GM18520 (cell line): ENCODE results near the gene BCAS3.
"Not testable (repeated sequence)": the region's sequence is repeated elsewhere in the genome, so short reads cannot be mapped to it uniquely, and the experiment has no call there.

Source experiments
- ATAC-seq: cut with Tn5 transposase; IDR thresholded peaks from one replicate; pipeline ENCODE4 v1.9.1; 2021; ENCODE audit not compliant: unreplicated experiment

BCAS3 gene

DNA sequence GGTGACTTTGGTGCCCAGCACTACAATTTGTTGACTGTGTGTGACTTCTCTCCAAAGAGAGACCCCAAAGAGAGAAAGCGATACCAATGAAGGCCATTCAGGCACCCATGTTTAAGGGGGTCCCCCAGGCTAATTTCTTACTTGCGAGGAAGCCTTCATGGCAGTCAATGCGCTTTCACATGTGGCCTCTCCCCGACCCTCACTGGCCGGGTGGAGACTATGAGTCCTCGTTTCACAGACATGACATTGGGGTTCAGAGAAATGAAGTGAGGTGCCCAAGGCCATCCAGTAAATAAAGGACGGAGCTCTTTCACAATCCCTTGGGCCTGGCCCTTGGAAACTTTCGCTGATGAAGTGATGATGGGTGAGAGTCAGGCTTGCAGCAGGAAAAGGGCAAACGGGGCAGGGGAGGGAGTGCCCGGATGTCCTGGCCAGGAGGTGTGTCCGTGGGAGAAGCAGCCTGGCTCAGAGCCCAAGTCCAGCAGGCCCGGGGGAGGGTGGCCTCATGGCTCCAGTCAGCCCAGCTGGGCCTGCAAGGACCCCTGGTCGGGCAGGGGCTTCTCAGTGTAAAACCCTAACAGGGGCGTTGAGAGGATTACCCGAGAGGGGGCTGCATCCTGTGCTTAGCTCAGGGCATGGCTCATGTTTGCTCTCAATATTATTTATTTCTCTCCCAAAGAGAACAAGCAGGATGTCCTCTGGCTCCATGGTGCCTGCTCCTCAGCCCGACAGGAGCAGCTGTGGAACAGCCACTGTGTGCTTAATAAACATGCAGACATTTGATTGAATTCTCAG lies 736.7 kb downstream of the BCAS3 start:
- ATAC-seq = no peak

DNA sequence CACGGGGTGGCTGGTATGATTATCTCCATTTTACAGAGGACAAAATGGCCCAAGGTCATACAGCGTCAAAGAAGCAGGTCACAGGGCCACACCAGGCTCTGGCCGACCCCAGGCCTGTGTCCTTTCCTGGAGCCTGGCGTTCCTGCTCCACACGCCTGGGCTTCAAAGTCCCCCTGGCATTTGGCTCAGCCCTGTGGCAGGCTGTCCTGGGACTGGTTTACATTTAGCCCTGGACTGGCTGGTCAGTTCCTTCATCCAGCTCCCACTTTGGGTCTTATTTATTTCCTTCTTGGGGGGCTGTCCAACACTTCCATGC lies 737.2 kb downstream of the BCAS3 start:
- no peak for ATAC-seq

DNA sequence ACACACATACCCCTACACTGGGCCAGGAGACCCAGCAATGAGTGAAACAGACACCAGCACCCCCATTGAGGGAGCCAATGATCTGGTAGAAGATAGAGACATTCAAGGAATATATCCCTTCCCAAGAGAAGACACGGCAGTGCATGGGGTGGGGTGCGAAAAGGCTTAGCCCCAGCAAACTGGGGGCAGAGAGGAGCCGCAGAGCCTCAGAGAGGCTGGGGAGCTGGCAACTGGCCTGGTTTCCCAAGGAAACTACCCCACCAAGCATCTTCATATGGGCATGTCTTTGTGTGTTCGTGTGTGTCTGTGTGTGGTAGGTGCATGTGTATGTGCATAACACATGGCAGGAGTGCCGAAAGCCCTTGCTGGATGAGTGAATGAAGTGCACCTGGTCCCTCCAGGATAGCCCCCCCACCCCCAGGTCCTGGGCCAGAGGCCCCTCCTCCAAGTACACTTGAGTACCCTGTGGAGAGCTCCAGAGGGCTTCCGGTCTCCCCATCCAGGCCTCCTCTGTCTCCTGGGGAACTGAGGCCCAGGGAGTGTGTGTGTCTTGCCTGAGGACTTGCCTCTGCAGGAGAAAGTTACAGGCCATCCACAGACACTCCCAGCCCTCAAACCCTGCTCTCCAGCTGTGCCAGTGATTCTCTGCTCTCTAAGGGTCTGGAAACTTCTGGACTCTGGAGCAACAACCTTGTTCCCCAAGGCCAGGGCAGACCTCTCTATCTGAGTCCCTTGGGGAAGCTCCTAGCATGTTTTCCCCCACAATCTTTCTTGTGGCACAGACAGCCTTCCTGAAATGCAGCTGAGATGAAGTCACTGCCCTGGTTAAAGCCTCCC lies 737.9 kb downstream of the BCAS3 start:
- no peak for ATAC-seq

DNA sequence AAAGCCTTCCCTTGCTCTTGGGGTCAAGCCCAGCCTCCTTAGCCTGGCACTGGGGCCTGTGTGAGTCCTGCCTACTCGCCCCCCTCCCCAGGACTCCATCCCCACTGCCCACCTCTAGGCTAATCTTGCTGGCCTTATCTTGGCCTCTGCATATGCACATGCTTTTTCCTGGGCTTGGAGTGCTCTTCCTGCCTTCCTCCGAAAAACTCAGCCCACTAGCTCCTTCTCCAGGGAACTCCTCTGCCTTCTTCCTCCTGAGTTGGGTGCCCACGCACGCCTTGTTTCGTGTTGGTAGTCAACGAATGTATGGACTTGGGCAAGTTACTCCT lies 738.5 kb downstream of the BCAS3 start:
- no peak for ATAC-seq

DNA sequence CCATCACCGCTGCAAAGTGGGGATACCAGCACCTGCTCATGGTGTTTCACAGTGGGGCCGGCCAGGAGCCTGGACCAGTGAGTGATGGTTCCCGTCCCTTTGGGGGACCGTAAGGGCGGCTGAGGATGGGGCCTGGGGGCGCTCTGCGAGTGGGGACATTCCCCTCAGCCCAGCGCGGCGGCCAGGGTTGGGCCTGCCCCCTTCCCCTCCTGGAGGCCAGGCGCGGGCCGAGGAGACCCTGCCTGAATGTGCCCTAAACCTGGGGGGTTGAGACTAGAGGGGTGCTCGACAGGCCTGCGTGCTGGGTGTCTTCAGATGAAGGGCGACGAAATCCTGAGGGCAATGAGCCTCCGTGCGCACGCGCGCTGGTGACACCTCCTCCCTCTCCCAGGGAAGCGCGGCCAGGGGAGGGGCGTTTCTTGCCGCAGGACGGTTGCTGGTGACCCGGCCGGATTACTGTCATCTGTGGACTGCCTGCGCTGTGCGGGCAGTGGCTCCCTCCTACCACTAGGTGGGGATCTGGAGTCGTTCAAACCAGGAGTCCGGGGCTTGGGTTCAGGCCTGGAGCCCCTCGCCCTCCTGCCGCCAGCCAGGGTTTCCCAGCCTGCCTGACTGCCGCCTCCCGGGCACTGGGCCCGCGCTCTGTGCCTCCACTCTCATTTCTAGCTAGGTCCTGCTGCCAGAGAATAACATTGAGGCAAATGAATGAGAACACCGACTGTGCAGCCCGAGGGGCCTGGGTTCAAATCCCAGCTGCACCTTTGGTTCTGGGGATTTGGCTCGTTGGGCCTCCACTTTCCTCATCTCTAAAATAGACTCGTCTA lies 739.1 kb downstream of the BCAS3 start:
- no peak for ATAC-seq

DNA sequence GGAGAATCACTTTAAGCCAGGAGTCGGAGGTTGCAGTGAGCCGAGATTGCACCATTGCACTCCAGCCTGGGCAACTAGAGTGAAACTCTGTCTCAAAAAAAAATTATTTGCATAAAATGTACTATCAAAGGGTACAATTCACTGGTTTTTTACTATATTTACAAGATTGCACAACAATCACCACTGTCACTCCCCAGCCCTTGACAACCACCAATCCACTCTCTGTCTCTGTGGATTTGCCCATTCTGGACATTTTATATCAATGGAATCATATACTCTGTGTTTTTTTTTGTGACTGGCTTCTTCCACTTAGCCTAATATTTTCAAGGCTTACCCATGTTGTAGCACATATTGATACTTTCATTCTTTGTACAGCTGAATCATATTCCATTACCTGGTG lies 740.8 kb downstream of the BCAS3 start:
- ATAC-seq = no peak

DNA sequence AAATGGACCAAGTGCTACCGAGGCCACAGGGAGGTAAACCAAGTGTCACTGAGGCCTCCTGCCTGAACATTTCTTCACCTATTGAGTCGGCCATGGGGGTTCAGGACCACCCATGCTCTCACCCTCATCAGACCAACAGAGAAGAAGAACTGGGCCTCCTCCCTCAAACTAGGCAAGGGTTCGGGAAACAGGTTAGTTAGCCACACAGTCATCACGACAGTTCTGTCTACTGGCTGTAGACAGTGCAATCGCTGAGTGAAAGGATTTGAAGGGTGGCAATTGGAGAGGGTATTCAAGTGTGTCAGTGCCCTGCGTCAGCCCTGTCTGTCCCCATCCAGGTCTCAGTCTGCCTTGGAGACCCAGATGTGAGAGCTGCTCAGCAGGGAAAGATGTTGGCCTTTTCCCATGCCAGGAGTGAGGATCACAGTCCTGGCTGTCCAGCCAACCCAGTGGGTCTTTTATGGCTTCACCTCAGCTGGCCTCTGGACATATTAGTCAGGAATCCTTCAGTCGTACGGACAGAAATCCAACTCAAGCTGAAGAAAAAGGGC lies 741.9 kb downstream of the BCAS3 start:
- ATAC-seq = no peak

DNA sequence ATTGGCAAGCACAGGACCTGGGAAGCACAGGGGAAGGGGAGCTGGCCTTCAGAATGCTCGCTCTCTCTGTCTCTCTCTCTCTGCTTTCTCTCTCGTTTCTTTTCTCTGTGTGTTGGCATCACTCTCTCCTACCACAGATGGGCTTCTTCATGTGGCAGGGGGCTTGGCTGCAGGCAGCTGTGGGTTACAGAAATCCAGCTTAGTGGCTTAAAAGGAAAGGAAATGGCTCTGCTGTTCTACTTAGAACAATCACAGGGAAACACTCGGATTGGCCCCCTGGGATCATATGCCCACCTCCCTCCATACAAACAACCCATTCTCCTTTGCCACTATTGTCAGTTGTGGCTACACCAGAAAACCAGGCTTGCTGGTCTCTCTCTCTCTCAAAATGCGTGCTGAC lies 742.4 kb downstream of the BCAS3 start:
- no peak for ATAC-seq

DNA sequence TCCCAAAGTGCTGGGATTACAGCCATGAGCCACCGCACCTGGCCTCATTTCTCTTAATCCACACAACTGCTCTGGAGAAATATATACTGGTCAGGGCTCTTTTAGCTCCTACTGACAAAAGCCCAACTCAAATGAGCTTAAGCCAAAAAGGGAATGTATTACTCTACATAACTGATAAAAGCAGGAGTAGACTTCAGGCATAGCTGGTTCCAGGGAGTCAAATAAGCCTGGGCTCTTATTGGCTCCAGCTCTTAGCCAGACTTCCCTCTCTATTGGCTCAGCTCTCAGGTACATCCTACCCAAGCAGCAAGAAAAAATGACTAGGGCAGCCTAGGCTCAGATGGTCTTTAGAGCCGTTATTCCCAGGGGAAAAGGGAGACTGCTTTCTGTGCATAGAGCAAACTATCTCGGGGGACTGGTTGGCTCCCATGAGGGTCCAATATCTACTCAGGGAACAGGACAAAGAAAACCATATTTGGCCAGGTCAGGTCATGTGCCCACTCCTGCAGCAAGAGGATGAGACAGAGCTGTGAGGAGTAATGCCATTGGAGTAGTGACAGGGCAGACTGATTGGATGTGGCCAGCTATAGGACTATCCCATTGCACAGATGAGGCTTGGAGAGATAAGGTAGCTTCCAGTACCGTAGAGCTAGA lies 743.2 kb downstream of the BCAS3 start:
- no peak for ATAC-seq

DNA sequence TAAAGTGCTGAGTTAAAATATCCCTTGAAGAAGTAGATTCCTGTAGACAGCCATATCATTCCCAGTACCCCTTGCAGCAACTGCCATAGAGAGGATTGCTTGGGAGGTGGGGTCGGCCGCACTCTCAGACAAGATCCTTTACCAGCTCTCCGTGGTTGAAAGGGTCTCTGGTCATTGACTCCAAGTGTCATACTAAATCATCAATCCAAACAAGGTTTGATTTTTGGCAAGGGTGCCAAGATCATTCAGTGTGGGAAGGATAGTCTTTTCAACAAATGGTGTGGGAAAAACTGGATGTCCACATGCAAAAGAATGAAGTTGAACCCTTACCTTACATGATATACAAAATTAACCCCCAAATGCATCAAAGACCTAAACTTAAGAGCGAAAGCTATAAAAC lies 743.8 kb downstream of the BCAS3 start:
- ATAC-seq = no peak

DNA sequence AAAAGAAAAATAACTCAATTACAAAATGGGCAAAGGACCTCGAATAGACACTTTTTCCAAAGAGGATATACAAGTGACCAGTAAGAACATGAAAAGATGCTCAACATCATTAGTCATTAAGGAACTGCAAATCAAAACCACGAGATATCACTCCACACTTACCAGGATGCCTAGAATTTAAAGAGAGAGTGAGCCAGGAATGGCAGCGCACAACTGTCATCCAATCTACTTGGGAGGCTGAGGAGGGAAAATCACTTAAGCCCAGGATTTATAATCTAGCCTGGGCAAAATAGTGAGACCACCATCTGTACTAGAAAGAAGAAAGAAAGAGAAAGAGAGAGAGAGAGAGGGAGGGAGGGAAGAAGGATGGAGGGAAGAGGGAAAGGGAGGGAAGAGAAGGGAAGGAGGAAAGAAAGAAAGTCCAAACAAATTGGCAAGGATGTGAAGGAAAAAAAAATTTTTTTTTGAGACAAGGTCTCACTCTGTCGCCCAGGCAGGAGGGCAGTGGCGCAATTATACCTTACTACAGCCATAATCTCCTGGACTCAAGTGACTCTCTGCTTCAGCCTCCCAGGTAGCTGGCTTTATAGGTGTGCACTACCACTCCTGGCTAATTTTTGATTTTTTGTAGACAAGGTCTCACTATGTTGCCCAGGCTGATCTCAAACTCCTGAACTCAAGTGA lies 744.6 kb downstream of the BCAS3 start:
- ATAC-seq = no peak

DNA sequence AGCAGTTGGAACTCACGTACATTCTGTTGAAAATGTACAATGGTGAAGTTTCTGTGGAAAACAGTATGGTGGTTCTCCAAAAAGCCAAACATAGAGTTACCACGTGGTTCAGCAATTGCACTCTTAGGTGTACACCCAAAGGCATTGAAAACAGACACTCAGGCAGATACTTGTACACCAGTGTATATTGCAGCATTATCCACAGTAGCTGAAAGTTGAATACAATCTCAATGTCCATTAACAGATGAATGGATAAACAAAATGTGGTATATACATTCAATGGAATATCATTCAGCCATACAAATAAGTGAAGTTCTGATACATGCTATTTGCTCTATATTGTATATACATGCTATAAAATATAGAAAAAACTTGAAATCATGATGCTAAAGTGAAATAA lies 745.2 kb downstream of the BCAS3 start:
- ATAC-seq = no peak

DNA sequence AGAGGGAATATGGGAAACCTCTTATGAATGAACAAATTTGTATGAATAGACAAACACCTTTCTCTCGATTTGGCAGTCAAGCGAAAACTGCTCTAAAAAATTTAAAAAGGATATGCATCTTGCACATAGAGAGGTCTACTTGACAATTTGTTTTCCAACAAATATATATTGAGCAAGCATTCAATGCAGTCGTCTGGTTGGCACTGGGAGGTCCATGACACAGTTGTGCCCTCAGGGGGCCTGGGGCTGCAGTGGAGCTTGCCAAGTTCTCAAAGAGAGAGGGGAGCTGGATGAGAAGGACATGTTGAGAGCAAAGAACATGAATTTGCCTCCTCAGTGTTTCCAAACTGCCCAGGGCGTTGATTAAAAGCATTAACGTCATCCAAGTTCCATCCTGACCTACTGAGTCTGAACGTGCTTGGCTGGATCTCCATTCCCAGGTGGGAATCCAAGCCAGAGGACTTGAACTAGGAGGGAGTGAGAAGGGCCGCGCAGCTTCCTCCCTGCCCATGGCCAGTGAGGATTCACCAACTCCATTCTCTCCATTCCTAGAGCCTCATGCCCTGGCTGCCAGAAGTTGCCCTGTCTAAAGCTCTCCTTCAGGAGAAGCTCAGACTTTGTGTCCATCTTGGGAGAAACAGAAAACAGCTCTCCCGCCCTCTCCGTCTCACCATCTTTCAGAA lies 746.5 kb downstream of the BCAS3 start:
- no peak for ATAC-seq

DNA sequence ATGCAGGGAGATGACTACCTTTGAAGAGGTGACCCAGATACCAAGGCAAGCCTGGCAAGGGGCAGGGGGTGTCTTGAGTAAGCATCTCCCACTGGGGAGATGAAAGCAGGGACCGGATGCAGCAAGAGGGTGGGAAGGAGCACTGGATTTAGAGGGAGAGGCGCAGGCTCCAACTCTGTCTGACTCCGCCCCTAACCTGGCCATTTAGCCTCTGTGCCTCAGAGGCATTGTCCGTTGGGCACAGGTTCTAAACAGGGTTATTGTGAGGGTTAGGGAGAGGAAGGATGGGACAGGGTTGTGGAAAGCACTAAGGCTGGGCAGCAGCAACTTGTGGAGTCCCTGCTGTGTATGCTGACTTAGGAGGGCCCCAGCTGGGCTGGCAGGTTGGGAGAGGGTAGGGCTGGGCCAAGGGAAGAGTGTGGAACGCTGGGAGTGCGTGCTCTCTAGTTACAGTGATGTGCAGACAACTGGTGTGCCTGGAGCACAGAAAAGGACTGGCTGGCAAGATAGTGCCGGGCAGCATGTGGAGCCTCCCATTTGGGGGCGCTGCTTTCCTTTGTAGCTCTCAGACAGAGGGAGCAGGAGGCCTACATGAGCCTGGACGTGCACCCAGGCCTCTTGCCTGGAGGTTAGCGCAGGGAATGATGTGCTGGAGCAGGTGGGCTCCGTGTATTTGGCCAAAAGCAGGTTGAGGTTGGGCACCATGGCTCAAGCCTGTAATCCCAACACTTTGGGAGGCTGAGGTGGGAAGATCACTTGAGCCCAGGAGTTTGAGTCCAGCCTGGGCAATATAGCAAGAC lies 748.2 kb downstream of the BCAS3 start:
- ATAC-seq = no peak

DNA sequence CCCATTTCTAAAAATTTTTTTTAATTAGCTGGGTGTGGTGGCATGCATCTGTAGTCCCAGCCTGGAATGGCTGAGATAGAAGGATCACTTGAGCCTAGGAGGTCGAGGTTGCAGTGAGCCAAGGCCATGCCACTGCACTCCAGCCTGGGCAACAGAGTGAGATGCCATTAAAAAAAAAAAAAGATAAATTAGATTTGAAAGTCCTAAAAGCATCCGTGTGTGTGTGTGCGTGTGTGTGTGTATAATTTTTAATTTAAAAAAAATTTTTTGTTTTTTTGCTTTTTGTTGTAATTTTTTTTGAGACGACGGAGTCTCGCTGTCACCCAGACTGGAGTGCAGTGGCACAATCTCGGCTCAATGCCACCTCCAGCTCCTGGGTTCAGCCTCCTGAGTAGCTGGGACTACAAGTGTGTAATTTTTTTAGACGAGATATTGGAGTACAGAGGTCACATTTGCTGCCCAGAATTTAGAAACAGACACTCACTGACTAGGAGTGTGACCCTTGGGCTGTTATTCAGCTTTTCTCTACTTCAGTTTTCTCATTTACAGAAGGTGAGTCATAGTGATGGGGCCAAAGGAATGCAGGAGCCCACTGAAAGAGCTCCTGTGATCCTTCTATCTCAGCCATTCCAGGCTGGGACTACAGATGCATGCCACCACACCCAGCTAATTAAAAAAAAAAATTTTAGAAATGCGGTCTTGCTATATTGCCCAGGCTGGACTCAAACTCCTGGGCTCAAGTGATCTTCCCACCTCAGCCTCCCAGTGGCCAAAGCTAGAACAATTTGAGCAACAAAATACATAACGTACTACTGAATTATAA lies 749.0 kb downstream of the BCAS3 start:
- no peak for ATAC-seq

DNA sequence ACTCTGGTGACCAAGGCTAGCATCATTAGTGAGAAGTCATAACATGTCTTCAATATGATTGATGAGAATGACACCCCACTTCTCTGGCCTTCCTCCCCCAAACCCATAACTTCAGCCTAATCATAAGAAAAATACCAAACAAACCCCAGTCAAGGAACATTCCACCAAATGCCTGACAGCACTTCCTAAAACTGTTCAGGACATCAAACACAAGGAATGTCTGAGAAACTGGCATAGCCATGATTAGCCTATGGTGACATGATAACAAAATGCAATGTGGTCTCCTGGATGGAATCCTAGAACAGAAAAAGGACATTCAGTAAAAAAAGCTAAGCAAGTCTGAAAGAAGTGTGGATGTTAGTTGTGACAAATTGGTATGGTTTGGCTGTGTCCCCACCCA lies 749.9 kb downstream of the BCAS3 start:
- no peak for ATAC-seq

DNA sequence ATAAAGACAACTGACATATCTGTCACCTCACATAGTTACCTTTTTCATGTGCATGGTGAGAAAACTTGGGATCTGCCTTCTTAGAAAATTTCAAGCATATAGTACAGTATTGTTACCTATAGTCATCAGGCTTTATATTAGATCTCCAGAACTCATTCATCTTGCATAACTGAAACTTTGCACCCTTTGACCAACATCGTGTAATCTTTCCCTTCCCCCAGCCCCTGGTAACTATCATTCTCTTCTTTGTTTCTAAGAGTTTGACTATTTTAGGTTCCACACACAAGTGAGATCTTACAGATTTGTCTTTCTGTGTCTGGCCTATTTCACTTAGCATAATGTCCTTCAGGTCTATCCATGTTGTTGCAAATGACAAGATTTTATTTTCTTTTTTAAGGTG lies 751.6 kb downstream of the BCAS3 start:
- ATAC-seq = no peak

DNA sequence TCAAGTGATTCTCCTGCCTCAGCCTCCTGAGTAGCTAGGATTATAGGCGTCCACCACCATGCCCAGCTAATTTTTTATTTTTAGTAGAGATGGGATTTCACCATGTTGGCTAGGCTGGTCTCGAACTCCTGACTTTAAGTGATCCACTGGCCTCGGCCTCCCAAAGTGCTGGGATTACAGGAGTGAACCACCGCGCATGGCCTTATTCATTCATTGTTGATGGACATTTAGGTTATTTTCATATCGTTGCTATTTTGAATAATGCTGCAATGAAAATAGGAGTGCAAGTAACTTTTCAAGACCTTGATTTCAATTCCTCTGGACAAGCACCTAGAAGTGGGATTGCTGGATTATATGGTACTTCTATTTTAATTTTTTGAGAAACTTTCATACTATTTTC lies 752.2 kb downstream of the BCAS3 start:
- ATAC-seq = not testable (repeated sequence)
